OCI-M1 (cell line): ENCODE data around the gene CACNA1H.
"Not testable (repeated sequence)": the region's sequence is repeated elsewhere in the genome, so short reads cannot be mapped to it uniquely, and the experiment has no call there.

Experiments used
- DNase-seq: peaks from one replicate; lab custom pipeline; 2025; lab: John Stamatoyannopoulos, UW

CACNA1H gene

GRCh38 chr16:1228227-1228626, 75.3 kb downstream of the CACNA1H start:
- DNase-seq = not testable (repeated sequence)

- DNase-seq = not testable (repeated sequence)
These were observed 76.6 kb downstream of the CACNA1H start for GRCh38 chr16:1229476-1229875.

GRCh38 chr16:1230084-1230470, 77.2 kb downstream of the CACNA1H start, which contains the start of gene TPSB2:
TPSB2 (minus strand) TSS chr16:1230184; CDS start chr16:1229951, 233 bp downstream.
- DNase-seq = not testable (repeated sequence)

DNA sequence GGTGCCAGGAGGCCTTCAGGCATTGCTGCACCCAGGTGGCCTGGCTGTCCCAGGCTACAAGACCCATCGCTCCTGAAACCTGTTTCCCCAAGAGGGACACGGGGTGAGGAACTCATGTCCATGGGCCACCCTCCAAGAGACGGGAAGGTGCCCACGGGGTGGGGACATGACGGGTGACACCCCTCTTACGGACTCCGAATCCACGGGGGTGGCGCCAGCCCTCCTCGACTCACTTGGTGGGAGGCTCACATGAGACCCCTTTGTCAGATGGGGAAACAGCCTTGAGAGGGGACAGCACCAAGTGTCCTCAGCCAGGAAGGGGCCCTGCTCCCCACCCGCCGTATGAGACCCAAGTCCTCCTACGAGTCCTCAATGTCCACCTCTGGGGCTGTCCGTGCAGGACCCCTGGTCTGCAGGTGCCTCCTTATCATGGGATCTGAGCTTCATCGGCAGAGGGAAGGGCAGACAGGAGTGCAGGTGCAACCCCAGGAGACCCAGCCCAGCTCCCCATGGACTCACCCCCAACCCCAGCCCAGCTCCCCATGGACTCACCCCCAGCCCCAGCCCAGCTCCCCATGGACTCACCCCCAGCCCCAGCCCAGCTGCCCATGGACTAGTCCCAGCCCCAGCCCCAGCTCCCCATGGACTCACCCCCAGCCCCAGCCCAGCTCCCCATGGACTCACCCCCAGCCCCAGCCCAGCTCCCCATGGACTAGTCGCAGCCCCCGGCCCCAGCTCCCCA, 77.7 kb downstream of the CACNA1H start:
- not testable (repeated sequence) for DNase-seq

DNA sequence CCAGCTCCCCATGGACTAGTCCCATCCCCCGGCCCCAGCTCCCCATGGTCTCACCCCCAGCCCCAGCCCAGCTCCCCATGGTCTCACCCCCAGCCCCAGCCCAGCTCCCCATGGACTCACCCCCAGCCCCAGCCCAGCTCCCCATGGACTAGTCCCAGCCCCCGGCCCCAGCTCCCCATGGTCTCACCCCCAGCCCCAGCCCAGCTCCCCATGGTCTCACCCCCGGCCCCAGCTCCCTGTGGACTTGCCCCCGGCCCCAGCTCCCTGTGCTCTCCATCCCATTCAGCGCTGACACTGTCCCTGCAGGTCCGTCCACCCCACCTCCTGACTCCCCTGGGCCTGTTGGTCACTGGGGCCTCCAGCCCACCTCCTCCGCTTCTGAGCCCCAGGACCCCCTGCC, 78.4 kb downstream of the CACNA1H start:
- not testable (repeated sequence) for DNase-seq

GRCh38 chr16:1232049-1232748, 79.3 kb downstream of the CACNA1H start:
- DNase-seq = not testable (repeated sequence)

DNA sequence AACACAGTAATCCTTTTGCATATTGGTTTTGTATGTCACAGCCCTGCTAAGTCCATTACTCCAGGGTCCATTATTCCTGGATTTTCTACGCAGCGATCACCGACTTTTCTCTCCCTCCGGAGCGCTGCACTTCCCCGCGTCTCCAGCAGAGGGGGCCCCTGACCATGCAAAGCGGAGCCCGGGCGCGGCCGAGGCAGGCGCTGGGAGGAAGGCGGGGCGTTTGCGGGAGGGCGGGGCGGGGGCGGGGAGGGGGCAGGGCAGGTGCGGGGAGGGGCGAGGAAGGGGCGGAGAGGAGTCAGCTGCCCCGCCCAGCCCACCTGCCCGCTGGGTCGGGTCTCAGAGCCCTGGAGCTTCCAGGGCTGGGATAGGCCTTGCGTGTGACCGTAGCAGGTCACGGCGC, 83.8 kb downstream of the CACNA1H start:
- DNase-seq = not testable (repeated sequence)

DNA sequence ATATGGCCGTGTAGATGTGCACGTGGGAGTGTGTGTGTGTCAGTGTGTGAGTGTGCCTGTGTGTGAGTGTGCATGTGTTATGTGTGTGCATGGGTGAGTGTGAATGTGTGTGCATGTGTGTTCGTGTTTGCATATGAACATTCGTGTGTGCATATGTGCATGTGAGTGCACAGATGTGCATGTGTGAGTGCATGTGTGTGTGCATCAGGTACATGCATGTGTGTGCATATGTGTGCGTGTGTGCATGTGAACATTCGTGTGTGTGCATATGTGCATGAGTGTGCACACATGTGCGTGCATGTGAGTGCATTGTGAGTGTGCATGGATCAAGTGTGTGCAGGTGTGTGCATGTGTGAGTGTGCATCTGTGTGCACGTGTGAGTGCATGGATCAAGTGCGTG, 85.1 kb downstream of the CACNA1H start:
- DNase-seq = no peak

- DNase-seq = not testable (repeated sequence)
These were observed 86.0 kb downstream of the CACNA1H start for GRCh38 chr16:1238909-1239308.

- not testable (repeated sequence) for DNase-seq
These were observed 86.7 kb downstream of the CACNA1H start for GRCh38 chr16:1239575-1239974.

DNA sequence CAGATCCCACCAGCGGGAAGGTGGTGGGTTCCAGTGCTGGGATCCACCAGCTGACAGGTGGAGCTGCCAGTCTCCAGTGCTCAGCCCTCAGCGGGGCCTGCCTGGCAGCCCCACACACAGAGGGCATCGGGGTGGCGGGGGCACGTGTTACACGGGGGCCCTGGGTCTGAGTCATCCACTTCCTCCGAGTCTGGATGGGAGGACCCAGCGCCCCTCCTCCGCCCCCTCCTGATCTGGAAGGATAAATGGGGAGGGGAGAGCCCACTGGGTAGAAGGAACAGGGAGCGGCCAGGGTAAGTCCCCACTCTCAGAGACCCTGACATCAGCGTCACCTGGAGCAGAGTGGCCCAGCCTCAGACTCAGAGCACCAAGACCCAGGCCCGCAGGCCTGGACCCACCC, 87.5 kb downstream of the CACNA1H start, which contains the start of gene TPSAB1:
Gene TPSAB1, plus strand, starts transcription at position 270 of the 400 bp plus-strand sequence. CDS start 234 bp downstream, outside the sequence.
- not testable (repeated sequence) for DNase-seq

- DNase-seq = not testable (repeated sequence)
These were observed 88.2 kb downstream of the CACNA1H start for GRCh38 chr16:1241081-1241480.

DNA sequence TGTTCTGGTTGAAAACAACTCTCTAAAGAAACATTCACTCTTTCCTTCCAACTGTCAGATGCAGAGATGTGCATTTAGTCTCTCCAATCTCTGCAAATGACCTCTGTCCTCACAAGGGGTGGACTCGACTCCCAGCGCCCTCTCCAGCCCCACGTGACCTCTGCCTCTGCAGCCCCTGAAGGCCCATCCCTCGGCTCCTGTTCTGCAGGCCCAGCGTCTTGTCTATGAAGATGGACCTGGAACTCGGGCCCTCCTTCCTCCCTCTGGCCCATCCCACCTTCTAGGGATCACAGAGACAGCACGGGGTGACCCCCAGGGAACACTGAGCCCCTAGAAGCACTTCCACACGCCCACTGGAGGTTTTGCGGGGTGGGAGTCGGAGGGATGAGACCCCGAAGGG, 90.5 kb downstream of the CACNA1H start:
- DNase-seq = not testable (repeated sequence)

DNA sequence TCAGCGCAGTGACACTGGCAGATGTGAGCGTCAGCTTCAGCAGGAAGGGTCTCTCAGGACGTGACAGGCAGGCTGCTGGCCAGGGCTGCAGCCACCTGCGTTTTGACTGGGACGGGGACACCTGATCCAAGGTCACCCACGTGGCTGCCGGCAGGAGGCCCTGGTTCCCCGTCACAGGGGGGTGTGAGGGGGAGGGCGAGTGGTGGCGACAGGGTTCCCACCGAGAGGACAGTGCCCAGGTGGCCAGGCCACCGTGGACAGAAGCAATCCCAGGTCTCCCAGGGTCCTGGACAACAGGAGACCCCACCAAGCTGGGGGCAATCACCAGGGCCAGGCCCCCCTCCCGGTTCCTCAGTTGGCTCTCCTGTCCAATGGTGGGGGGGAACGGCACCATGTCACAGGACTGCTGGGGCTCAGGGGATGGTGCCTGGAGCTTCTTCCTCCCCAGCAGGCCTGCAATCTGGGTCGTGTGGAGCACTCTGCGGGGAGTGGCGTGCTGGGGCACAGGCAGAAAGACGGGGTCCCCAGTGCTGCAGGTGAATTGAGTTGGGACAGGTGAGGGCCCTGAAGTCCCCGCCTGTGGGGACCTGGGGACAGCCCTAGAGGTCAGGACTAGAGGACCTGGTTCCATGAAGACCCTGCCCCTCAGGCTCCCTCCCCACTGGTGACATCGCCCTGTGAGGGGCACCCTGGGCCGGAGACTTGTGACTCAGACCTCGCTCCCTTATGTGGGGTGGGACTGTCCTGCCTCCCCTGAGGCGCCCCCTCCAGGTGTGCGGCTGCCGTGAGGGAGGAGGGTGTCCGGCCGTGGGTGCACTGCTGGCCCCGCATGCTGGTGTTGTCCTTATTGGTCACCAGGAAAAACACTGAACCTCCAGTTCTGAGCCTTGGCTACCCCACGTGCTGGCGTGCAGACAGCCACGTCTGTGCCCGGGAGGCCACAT, 91.3 kb downstream of the CACNA1H start:
- DNase-seq = not testable (repeated sequence)

GRCh38 chr16:1244881-1245280, 92.0 kb downstream of the CACNA1H start:
- DNase-seq = peak; percentile 70

- DNase-seq = no peak
These were observed 92.6 kb downstream of the CACNA1H start for GRCh38 chr16:1245452-1246020.

- not testable (repeated sequence) for DNase-seq
These were observed 95.1 kb downstream of the CACNA1H start for GRCh38 chr16:1247903-1248537.

- not testable (repeated sequence) for DNase-seq
These were observed 96.3 kb downstream of the CACNA1H start for GRCh38 chr16:1249031-1249755.

GRCh38 chr16:1253701-1254364, 100.9 kb downstream of the CACNA1H start:
- not testable (repeated sequence) for DNase-seq

- not testable (repeated sequence) for DNase-seq
These were observed 101.9 kb downstream of the CACNA1H start for GRCh38 chr16:1254821-1255220.
